AG08395 (cell line): ENCODE results near the gene SYNRG.

ENCODE experiments used
- DNase-seq: peaks from one replicate; pipeline ENCODE4 v3.0.0; 2012; ENCODE audit warnings: mixed read lengths, low spot score

Gene SYNRG

DNA sequence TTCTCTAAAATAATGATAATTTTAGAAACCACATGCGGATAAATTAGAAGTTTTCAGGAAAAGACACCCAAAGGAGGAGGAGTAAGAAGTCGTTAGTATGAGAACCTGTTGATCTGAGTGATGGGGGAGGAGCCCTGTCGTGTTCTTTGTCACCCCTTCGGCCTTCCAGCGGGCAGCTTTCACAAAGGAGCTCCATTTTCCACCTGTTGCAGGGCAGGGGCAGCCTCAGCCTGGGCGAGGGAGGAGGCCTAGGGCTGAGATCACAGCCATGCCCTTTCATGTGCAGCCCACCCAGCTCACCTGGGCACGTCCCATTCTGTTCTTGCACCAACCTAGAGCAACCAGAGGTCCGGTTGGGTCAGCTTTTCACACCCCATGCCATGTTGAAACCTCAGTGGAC, 114.2 kb downstream of the SYNRG start:
- DNase-seq, result no peak

DNA sequence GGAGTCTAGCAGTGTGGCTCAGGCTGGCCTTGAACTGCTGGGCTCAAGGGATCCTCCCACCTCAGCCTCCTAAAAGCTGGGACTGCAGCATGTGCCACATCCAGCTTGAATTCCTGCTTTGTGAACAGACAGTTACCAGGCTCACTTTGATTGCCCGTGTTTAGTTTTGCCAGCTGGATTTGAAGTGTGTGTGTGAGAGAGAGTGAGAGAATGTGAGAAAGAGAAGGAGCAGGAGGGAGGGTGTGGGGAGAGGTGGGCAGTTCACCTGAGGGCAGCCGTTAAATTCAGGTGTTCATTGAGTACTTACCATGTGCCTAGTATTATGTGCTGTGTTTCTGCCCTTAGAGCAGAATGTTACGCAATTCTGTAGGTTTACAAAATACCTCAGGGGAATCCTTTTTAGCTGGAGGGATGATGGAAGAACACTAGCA, 114.8 kb downstream of the SYNRG start:
- DNase-seq, result no peak

DNA sequence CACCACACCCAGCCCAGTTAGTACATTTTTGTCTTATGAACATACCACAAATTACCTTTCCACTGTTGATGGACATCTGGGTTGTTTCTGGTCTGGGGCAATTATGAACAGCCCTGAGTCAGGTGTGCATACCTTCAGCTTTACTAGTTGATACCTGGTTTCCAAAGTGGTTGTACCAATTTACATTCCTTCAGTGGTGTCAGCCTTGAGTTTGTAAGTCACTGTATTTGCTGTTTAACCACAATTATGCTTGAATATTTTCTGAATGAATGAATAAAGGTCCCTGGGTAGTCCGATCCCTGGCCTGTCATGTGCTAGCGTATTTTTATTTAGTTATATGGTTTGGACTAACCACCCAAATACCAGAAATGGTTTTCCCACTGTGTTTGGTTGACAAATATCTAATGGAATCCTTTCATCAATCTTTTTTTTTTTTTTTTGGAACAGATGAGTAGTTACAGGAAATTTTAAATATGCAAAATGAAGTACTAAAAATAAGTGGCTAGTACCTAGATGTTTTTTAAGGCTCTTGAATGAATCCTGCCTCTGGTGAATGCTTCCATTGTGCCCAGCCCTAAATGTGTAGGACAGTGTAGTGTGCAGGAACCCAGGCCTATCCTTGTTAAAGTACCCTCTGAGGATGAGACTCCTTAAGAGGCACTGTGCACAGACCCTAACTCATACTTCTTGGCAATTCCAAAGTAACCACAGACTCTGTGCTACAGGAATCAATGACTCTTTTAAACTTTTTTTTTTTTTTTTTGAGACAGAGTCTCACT, 115.8 kb downstream of the SYNRG start:
- DNase-seq, result peak; percentile 88

DNA sequence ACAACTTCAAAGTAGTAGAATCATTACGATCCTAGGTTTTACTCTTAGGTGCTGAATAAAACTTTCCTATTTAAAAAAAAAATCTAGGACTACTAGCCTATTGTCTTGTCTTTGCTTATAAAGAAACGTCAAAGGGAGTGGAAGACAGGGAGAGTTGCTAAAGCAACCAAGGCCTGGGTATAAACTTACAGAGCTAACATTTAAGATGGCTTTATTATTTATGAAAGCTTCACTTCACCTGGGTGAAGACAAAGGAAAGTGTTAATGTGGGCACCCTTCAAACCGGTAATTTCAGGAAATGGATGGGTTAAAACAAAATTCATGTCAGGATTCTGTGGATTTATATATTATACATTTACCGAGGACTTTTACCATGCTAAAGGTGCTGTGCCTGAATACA, 117.1 kb downstream of the SYNRG start:
- no peak for DNase-seq

DNA sequence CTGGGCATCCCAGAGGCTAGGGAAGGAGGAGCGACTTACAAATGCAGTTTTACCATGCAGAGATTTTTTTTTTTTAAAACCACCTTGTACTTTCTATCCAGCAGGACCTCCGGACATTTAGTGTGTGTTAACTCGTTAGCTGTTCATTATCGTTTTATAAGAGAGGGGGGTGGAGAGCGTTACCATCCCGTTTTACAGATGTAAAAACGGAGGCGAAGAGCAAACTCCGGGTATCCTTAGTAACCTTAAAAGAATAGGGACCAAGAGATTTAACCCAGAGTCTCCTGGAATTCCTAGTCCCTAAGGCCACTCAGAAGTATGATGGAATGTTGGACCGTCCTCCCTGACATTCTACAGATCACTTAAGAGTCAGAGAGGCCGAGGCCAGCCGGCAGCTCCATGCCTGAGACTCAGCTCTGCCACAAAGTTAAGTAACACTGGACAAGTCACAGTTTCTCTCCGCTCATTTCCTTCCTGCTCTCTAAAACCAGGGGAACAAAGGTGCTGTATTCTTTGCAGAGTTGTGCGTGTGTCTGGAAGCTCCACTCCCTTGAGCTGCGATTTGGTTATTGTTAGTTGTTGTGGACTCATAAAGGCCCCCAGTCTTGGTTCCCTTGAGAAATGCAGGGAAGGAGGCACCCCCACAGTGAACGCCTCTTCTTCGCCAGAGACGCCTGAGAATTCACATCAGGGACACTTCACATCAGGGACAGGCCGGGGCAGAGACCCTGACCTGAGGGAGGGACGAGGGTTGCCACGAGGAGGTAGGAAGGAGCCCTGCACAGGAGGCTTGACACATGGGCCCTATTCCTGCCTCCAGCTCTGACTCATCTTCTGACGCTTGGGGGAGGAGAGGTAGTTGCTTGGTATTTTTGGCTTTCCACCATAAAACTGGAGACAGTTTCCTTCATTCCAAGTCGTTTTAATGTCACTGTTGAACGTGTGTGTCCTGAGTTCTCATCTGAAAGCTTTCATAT, 118.3 kb downstream of the SYNRG start:
- DNase-seq, result peak; percentile 83

DNA sequence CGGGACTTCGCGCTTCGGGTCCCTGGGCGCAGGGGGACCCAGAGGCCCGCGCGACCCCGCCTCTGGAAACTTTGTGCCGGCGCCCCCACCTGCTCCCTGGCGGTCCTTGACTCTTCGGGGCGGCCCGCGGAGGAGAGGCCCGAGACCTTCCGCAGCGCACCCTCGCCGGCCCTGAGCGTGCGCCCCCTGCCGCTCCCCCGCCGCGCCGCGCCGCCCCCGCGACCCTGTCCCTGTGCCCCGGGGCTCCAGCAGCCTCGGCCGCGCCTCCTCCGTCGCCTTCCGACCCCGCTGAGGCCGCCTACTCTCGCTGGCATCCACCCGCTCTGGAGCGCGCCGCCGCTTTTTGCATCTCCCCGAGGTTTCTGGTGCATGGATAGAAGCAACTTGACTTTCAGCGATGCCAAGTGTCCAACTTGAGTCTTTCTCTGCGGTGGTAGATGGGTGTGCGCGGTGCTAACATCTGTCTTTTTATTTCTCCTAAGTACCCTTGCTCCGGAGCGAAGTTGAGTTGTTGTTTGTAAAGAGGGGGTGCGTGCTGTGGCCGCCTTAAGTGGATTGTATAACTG, 119.1 kb downstream of the SYNRG start:
- DNase-seq, result no peak

DNA sequence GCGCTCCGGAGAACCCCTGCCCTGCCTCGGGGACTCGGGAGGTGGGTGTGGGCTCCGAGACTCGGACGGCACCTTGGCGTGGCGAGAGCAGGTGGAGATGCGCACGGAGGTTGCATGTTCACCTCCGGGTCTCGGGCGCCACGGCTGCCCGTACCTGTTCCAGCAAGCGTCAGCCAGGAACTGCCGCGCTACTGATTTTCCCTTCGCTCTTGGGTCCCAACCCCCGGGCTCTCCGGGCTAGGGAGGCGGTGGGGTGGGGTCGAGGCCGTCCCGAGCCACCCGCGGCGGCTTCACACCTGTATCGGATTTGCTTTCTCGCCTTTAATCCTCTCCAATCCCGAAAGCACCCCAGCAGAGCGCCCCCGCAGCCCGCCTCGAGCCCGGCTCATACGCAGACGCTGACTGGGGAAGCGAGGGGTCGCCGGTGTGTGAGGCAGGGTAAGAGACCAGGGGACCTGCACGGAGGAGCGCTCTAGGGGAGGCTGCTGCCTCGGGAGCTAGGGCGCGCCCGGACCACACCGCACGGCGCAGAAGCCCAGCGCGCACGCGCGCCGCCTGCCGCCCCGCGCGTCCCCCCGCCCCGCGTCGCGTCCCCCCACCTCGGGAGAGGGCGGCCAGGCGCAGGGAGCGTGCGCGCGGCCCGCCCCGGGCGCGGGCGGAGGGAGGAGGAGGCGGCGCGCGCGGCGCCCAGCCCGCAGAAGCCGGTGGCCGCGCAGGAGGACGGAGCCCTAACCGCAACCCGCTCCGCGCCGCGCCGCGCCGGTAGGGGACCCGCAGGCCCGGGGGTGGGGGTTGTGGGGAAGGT, 119.8 kb downstream of the SYNRG start, which contains the start of gene DUSP14:
Gene DUSP14 (plus strand): TSS at position 695 of the 805 bp plus-strand sequence. CDS start 22,382 bp downstream, outside the sequence.
- peak; percentile 94 for DNase-seq

DNA sequence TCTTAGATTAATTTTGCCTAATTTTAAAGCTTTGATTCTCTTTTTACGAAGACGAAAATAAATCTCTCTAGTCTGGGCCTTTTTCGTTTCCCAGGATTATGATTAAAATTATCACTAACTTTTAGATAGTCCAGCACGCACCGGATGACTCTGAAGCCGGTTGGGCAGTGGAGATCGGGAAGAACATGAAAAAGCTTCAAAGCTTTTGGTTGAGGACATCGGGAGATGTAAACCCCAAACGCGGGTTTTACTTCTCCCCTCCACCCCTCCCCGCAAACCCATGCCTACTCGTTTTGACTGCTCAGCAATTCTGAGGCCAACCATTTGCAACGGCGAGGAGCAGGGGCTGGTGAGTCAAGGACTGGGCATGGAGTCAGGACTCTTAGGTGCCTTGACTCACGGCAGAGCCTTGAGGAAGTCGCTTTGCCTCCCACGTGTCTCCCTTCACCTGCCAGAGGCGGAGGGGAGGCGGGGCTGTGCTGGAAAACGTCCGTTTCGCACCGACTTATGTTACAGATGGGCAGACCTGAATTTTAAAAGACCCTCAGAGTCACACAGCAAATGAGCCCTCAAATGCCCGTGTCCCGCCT, 120.5 kb downstream of the SYNRG start:
- DNase-seq, result peak; percentile 83

DNA sequence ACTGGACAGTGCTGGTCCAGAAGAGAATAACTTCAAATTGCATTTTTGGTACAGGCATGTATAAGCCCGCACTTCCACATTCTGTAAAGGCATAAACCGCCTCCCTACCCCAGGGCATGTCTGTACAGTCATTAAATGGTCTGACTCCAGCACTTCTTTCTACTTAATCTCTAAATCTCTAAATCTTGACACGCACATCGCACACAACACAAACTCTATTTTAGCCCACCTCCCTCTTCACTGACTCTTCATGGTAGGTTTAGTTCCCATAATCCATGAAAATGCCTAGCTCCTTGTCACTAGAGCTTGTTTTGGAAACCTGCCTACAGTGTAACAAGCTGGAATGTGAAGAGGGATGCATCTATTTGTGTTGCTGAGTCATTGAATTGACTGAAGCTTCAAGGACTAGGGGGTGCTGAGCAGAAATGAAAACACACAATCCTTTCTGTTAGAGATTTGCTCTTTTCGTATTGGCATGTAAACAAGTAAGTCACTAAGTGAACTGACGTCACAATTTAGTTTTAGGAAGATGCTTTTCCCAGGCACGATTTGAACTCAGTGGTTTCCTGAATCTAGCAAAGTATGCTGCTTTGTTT, 121.1 kb downstream of the SYNRG start:
- DNase-seq, result peak; percentile 87

DNA sequence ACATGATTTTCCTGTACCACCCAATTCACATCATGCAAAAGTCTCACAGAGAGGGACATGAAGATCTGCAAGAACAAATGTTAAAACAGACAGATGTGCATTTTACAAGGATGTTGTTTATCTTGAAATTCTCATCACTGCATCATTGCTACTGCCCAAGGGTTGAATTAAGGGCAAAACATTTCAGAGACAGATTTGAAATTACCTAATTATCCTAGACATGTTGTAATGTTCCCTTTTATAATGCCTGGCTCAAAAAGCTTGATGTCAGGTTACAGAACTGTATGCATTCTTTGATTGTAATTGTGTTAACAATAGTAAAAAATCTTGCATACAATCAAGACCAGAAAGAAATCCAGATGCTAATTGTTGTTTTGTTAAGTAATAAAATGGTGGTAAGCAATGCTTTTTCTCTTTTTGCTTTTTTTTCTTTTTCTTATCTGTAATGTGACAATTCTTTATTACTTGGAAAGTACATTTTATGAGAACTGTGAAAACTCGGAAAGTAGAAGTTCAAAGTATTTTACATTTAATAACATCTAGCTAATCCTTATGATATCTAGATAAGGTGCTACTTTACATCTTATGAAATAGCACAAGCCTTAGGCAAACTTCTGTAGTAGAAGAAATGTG, 123.2 kb downstream of the SYNRG start:
- DNase-seq, result no peak

DNA sequence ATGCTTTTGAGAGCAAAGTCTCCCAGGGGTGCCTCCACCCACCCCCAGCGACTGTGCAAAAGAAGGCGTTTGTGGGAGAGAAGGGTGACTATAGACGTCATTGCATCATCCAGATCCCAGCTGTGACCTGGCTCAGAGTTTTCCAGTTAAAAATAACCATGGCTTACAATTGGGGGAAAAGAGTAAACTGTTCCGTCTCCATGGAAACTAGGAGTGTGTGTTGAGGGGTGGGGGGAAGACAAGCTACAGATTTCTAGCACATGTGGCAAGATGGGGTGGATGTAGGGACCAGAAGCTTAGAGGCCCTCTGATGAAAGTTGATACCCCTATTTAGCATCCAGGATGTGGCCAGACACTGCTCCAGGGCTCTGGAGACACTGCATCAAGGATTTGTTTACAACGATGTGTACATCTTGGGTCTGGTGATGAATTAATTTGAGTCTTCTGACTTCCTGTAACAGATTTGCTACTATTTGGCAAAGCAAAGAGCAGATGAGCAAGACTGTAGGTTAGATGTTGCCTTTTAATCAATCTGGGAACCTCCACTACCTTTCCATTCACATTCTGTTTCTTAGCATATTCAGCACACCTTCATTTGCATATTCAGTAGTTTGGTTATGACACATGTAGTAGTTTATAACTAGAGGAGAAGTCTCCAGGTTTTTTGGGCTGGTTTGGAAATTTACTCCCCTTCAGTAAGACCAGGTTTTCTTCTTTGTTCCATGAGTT, 125.7 kb downstream of the SYNRG start:
- peak; percentile 77 for DNase-seq

DNA sequence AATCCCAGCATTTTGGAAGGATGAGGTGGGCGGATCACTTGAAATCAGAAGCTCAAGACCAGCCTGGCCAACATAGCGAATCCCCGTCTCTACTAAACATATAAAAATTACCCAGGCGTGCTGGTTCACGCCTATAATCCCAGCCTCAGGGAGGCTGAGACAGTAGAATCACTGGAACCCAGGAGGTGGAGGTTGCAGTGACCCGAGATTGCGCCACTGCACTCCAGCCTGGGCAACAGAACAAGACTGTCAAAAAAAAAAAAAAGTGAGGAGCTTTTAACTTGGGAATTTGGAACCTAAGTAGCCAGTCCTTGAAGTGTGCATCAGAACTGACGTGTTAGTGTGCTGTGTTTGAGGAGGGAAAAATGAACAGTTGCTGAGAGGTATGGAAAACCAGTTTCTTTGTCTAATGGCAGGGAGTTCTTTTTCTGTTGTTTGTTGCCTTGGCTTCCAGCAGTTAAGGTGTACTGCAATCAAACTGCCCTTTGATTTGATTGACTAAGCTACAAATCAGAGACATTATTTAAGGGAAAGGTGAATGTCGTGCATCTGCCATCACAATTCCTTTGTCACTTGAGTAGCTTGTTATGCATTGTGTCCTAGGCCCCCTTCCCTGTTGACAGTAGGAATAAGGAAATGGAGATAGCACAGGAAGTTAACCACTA, 128.1 kb downstream of the SYNRG start:
- DNase-seq, result no peak

DNA sequence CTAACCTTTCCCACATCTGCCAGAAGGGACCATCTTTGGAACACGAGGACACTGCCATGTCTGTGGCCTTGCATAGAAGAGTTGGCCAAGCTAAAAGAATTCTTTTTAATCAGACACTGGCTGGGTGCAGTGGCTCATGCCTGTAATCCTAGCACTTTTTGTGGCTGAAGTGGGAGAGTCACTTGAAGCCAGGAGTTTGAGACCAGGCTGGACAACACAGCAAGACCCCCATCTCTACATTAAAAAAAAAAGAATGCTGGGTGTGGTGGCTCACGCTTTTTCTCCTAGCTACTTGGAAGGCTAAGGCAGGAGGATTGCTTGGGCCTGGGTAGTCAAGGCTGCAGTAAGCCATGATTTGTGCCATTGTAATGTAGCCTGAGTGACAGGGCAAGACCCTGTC, 128.8 kb downstream of the SYNRG start:
- no peak for DNase-seq

DNA sequence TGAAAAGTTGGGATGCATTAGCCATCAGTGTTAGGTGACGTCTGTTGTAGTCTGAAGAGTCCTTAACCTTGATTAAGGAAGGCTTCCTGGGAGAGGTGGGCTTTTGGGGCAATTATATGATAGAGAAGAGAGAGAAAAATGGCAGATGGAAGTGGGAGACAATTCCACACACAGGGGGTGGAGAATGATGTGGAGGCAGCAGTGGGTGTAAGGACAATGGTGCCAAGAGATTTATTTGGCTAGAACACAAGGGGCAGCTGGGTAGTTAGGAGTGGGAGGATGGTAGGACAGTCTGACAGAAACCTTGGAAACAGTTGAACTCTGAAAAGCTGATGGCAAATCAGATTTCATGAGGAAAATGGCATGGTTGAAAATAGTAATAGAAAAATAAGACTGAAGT, 130.2 kb downstream of the SYNRG start:
- DNase-seq, result no peak

DNA sequence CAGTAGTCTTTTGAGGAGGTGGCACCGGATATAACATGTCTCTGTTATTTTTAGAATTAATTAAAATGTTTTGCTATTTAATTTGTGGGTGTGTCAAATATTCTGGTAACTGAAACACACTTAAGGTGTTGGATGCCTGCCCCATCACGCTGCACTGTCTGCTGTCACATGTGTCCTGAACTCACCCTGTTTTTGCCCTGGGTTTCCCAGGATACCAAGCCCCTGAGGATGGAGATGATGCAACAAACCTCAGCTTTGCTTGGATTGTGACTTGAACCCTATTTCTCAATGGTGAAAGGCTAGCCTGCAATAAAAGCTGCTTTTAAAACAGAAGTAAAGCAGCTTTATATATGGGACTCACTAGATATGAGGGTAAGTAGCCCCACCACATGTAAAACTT, 131.0 kb downstream of the SYNRG start:
- peak; percentile 64 for DNase-seq

DNA sequence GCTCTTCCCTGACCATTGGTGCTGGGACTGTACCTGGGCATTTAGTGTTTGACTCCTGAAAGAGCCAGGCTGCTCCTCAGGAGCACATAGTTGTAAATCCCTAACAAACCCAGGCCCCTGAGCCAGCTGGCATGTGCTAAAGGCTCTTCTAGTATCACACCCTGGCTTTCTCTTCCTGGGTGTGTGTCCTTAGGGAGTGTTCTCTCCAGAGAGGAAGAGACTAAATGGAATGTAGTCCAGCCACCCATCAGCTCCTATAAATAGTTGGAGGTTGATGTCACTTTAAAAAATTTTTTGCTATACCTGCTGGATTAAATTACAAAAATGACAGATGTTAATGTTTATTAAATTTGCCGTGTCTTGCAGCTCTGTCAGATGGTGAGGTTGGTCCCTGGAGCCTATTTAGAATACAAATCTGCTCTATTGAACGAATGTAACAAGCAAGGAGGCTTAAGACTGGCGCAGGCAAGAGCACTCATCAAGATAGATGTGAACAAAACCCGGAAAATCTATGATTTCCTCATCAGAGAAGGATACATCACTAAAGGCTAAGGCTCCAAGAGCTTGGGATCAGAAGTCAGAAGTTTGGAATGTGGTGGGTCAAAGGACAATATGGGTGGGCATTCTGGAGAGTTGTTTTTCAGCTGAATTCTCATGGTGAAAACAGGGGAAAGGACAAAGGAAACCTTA, 132.6 kb downstream of the SYNRG start:
- DNase-seq, result no peak

DNA sequence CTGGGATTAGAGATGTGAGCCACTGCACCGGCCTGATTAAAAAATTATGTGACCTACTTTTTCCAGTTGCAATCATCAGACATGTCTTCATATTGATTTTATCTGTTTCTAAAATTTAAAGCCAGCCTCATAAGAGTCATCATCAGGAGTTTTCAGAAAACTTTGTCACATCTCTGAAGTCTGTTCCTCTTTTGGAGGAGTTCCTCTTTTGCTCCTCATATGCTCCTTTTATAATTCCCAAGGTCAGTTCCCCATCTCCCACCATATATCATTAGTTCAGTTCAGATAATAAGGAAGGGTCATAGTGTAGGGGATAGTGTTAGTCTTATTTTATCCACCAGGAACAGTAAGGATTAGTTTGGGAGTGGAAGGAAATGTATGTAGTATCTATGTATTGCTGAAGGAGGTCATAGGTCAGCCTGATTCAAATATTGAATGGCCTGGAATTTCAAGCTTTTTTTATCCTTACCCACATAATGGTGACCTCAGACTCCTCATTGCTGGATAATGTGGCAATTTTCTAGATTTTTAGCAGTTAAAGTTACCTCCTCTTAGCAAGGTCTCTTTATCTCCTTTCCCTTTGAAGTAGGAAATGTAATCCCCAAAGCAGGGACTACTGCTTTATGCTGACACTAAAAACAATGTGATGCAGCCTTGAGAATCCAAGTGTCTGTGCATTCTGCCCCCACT, 133.3 kb downstream of the SYNRG start:
- no peak for DNase-seq

DNA sequence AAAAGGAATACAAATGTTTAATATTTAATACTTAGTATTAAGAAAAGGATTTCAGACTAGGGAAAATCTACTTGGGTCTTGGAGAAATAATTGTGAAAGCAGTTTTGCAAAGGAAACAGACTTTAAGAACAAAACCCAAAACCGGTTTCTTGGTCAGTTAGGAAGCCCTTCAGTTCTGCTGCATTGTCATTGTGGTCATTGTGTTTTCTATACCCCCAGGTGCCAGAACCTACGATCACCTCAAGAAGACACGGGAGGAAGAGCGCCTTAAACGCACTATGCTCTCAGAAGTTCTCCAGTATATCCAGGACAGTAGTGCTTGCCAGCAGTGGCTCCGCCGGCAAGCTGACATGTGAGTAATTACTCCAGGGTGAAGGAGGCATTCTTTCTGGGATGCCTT, 139.0 kb downstream of the SYNRG start:
- no peak for DNase-seq
